Neural crest cell (in vitro differentiated cells): ENCODE data around the gene MPO. TPM values are rescaled to one million over a fixed set of nuclear protein-coding genes. Genes with fewer than 3 reads are reported as not detected.

Experiments used
- DNase-seq: peaks from one replicate; pipeline ENCODE4 v3.0.0; 2021; ENCODE audit warnings: low read depth, mixed read lengths, low spot score
- H3K27ac Mint-ChIP-seq: one replicate; pipeline ENCODE4 v1.8.0; 2021; ENCODE audit warnings: mild to moderate bottlenecking, mixed read lengths; ENCODE audit not compliant: unreplicated experiment
- H3K27me3 Mint-ChIP-seq: 2 replicates; pipeline ENCODE4 v1.8.0; 2021; ENCODE audit warnings: low read depth, mild to moderate bottlenecking, mixed read lengths
- H3K36me3 Mint-ChIP-seq: 2 replicates; pipeline ENCODE4 v1.8.0; 2021; ENCODE audit warnings: low read depth, mild to moderate bottlenecking, mixed read lengths
- H3K4me1 Mint-ChIP-seq: 2 replicates; pipeline ENCODE4 v1.8.0; 2021; ENCODE audit warnings: mixed read lengths
- H3K4me3 Mint-ChIP-seq: one replicate; pipeline ENCODE4 v1.8.0; 2021; ENCODE audit warnings: mild to moderate bottlenecking, mixed read lengths
- H3K9me3 Mint-ChIP-seq: 2 replicates; pipeline ENCODE4 v1.8.0; 2021; ENCODE audit warnings: mixed read lengths
- CTCF ChIP-seq: fragments of 200-600 bp; sonication (generic); conservative IDR thresholded peaks from 2 replicates; pipeline ENCODE4 v1.5.0; 2021; ENCODE audit warnings: antibody characterized with exemption, mild to moderate bottlenecking
- total RNA-seq: library from RNA; stranded (reverse); gene quantifications from 2 replicates; pipeline ENCODE4 v1.2.1, GENCODE V29; 2021

Gene MPO
- total RNA-seq, 1 donor from 2014 or later: not detected

DNA sequence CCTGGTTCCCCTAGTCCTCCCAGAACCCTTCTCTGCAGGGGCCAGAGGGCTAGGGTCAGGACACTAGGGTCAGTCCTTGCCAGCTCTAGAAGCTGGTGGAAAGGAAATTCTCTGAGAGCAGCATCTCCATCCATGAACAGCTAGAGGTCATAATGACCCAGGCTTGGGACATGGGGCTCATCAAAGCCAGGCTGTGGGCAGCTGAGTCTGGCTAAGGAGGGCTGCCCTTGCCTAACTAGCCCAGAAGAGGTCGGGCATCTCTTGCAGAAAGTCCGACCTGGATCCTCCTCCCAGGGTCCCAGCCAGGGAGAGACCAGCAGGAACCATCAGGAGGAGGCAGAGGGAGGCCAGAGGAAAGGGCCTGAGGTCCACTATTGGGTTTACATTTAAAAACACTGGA, 4.3 kb downstream of the MPO start:
- no peaks in the 10 kb centered on the region for H3K36me3 Mint-ChIP-seq
- TF ChIP-seq CTCF: no peak
- peaks cover 3% of the 10 kb centered on the region for H3K27me3 Mint-ChIP-seq
- no peaks in the 10 kb centered on the region for H3K9me3 Mint-ChIP-seq
- DNase-seq: no peak
- no peak overlapping the region for H3K27ac Mint-ChIP-seq
- no peak overlapping the region for H3K4me3 Mint-ChIP-seq
- H3K4me1 Mint-ChIP-seq: no peaks in the 10 kb centered on the region

DNA sequence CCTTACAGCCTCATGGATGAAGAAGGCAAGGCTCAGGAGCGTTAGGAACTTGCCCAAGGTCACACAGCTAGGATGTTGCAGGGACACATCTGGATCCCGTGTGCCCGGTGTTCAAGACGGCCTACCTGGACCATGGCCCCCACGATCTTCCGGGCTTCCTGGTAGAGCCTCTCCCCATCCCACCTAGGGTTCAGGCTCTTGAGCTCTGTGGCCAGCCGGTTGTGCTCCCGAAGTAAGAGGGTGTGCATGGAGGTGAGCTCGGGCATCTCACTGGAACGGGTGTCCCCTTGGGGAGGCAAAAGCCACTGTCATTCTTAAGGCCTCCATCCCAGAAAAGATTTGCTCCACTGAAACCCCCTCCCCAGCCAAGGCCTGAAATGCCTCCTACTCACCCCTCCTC, 5.3 kb downstream of the MPO start:
- Mint-ChIP-seq H3K27me3 (peaks cover 3% of the 10 kb centered on the region), H3K4me3 (no peak overlapping the region), H3K36me3 (no peaks in the 10 kb centered on the region), H3K9me3 (no peaks in the 10 kb centered on the region), H3K4me1 (no peaks in the 10 kb centered on the region), H3K27ac (no peak overlapping the region)
- TF ChIP-seq CTCF: no peak
- DNase-seq: no peak

DNA sequence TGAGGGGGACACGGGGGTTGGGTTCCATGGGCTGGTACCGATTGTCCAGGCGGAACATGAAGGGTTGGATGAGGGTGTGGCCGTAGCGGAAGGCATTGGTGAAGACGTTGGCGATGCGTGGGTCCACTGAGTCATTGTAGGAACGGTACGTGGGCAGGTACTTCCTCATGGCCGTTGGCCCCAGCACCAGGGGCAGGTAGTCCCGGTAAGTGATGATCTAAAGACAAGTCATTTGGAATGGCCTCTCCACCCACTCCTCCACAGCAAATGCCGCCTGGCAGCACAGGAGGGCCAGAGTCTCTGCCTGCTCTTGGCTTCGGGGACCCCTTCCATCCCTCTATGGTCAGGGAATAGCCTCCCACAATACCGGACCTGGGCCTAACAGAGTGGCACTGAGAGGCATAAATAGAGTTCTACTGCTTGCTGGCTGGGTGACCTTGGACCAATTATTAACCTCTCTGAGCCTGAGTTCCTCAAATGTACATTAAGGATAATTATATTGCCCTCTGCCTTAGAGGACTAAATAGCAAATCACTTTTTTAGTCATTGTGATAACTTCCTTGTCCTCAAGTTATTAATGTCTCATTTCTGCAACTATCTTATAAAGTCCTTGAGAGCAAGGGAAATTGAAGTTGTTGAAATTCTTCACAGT, 7.2 kb downstream of the MPO start:
- Mint-ChIP-seq H3K4me3 (no peak overlapping the region), H3K36me3 (no peaks in the 10 kb centered on the region), H3K27me3 (peaks cover 3% of the 10 kb centered on the region), H3K9me3 (no peaks in the 10 kb centered on the region), H3K27ac (no peak overlapping the region), H3K4me1 (no peaks in the 10 kb centered on the region)
- TF ChIP-seq CTCF: no peak
- no peak for DNase-seq

DNA sequence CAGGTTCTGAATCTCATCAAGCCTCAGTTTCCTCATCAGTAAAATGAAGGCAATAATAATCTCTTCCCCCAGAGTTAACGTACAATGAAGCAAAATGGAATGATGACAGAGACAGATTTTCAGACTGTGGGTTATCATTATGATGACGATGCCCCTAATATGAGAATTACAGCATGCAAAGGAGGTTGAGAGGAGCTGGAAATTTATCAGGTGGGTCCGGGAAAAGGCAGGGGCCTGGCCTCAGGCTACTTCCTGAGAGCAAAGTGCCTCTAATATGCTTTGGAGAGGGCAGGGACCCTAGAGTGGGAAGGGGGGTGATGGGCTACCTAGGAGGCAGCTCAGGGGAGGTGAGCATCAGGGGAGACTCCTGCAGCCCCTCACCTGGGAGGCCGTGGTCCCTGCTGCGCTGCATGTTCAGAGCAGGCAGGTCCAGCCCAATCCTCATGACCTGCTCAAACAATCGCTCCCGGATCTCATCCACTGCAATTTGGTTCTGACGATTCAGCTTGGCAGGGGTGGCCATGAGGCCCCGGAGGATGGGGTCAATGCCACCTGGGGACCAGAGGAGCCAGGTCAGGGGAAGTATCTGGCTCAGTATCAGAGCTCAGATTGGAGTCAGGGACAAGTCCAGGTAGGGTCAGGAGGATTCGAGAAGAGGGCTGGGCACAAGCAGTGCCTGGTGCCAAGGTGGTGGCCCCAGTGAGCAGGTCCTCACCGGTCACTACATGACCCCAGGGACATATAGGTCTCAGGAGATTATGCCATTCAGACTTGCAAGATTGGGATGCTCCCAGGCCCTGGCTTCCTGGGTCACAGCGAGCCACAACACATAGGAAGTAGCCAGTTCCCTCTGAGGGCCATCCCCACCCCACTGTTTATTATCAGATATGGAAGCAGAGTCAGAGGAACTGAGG, 8.1 kb downstream of the MPO start:
- no peaks in the 10 kb centered on the region for H3K9me3 Mint-ChIP-seq
- no peak overlapping the region for H3K27ac Mint-ChIP-seq
- no peak for TF ChIP-seq CTCF
- no peaks in the 10 kb centered on the region for H3K36me3 Mint-ChIP-seq
- peaks cover 6% of the 10 kb centered on the region for H3K27me3 Mint-ChIP-seq
- H3K4me3 Mint-ChIP-seq: no peak overlapping the region
- DNase-seq: no peak
- H3K4me1 Mint-ChIP-seq: no peaks in the 10 kb centered on the region

DNA sequence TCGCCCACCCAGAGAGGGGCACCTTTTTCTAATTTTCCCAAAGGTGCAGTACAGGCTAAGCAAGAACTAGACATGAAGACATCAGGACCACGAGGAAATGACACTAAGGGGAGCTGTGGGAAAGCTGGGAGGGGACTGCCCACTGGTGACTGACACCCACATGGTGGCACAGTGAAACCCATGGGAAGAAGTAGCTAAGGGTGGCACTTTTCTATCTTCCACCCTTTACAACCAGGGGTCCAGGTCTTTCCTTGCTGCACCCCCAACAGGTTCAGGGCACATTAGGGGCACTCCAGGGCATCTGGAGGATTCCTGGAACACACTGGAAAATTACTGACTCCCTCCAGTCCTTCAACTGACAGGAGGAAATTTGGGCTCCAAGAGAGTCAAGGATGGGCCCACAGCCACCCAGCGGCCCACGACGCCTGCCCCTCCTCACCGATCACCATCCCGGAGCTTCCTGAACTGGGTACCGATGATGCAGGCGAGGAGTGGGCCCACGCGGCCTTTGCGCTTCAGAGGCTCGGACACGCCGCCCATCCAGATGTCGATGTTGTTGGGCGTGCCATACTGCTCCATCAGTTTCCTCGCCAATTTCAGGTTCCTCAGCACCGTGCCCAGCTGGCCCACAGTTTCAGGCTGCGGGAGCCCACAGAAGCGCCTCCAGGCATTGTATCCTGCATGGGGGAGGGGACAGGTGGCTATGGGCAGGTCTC, 9.4 kb downstream of the MPO start:
- Mint-ChIP-seq H3K36me3 (no peaks in the 10 kb centered on the region), H3K27ac (no peak overlapping the region), H3K4me3 (no peak overlapping the region), H3K9me3 (no peaks in the 10 kb centered on the region), H3K4me1 (no peaks in the 10 kb centered on the region), H3K27me3 (peaks cover 8% of the 10 kb centered on the region)
- DNase-seq: no peak
- TF ChIP-seq CTCF: no peak
